OCI-LY7 (cell line): ENCODE data around the gene MTHFD1L.

Experiments
- EZH2phosphoT487 ChIP-seq: fragments of 200-600 bp; sonication (generic); IDR thresholded peaks from 2 replicates; pipeline ENCODE4 v1.6.1; 2018; ENCODE audit warnings: low read depth, borderline replicate concordance, mild to moderate bottlenecking, mixed run types, antibody characterized with exemption, low read length, moderate library complexity, mixed read lengths
- TF ChIP-seq, protein P1 (sequence below): fragments of 200-600 bp; sonication (generic); conservative IDR thresholded peaks from 2 replicates; pipeline ENCODE4 v1.5.1; 2014; ENCODE audit warnings: mild to moderate bottlenecking, antibody characterized with exemption, low read length, moderate library complexity, mixed read lengths

DNA sequence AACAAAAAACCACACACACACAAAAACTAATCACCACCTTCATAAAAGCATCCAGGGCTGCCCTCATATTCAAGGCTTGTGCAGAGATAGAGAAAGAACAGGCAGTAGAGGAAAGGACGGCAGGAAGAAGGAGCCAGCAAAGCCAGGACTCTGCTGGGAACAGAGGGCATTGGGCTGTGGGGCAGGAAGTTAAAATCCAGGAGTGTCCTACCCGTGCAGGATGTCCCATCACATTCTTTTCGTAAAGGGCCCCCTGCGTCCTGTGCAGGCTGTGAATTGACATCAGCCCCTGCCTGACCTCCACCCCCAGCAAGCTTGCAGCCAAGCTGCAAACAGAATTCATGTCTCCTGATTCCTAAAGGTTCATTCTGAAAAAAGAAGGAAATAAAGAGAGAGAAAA, 277.8 kb downstream of the MTHFD1L start:
- TF ChIP-seq, protein P1, sequence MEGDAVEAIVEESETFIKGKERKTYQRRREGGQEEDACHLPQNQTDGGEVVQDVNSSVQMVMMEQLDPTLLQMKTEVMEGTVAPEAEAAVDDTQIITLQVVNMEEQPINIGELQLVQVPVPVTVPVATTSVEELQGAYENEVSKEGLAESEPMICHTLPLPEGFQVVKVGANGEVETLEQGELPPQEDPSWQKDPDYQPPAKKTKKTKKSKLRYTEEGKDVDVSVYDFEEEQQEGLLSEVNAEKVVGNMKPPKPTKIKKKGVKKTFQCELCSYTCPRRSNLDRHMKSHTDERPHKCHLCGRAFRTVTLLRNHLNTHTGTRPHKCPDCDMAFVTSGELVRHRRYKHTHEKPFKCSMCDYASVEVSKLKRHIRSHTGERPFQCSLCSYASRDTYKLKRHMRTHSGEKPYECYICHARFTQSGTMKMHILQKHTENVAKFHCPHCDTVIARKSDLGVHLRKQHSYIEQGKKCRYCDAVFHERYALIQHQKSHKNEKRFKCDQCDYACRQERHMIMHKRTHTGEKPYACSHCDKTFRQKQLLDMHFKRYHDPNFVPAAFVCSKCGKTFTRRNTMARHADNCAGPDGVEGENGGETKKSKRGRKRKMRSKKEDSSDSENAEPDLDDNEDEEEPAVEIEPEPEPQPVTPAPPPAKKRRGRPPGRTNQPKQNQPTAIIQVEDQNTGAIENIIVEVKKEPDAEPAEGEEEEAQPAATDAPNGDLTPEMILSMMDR = no peak
- TF ChIP-seq EZH2phosphoT487 = no peak
